Liver (tissue), 9 donors: ENCODE data around the gene UAP1. TPM values are rescaled to one million over a fixed set of nuclear protein-coding genes. Genes with fewer than 3 reads are reported as not detected.

Source experiments
- DNase-seq: peaks from one replicate; pipeline ENCODE4 v3.0.0-alpha.2; 2017; ENCODE audit warnings: low spot score
- H3K27ac ChIP-seq, 2 donors: one replicate each; pipeline ENCODE4 v1.7.0; 2013; ENCODE audit warnings: inconsistent platforms in 2 of 2, low read length in 2 of 2, control low read depth in 1 of 2, low read depth in 1 of 2, mild to moderate bottlenecking in 1 of 2
- H3K27me3 ChIP-seq, 4 donors: one replicate each; pipeline versions ENCODE4 v1.6.1 to v1.7.0; 2013; ENCODE audit warnings: low read length in 3 of 4, inconsistent platforms in 1 of 4, mild to moderate bottlenecking in 1 of 4, moderate library complexity in 1 of 4; ENCODE audit not compliant: control insufficient read depth in 4 of 4, insufficient read depth in 4 of 4
- H3K36me3 ChIP-seq, 4 donors: one replicate each; pipeline versions ENCODE4 v1.6.1 to v1.7.0; 2013; ENCODE audit warnings: low read length in 3 of 4, mild to moderate bottlenecking in 3 of 4, low read depth in 1 of 4, moderate library complexity in 1 of 4; ENCODE audit not compliant: control insufficient read depth in 4 of 4, insufficient read depth in 3 of 4
- H3K4me1 ChIP-seq, 4 donors: one replicate each; pipeline versions ENCODE4 v1.6.1 to v1.7.0; 2013; ENCODE audit warnings: low read length in 3 of 4, mild to moderate bottlenecking in 3 of 4, moderate library complexity in 1 of 4; ENCODE audit not compliant: control insufficient read depth in 4 of 4, insufficient read depth in 4 of 4
- H3K4me3 ChIP-seq, 3 donors: one replicate each; pipeline versions ENCODE4 v1.6.1 to v1.7.0; 2013; ENCODE audit warnings: low read length in 3 of 3, control low read depth in 1 of 3, low read depth in 1 of 3, mild to moderate bottlenecking in 1 of 3
- H3K9ac ChIP-seq, 2 donors: one replicate each; pipeline ENCODE4 v1.7.0; 2013; ENCODE audit warnings: low read length in 2 of 2, mild to moderate bottlenecking in 2 of 2, moderate library complexity in 2 of 2, control low read depth in 1 of 2, low read depth in 1 of 2
- H3K9me3 ChIP-seq, 4 donors: one replicate each; pipeline versions ENCODE4 v1.6.1 to v1.7.0; 2013; ENCODE audit warnings: low read length in 3 of 4; ENCODE audit not compliant: control insufficient read depth in 4 of 4
- CTCF ChIP-seq: fragments of 150-350 bp; IDR thresholded peaks from 2 replicates; pipeline ENCODE4 v1.5.1; 2017; ENCODE audit warnings: improper control_type of control experiment, low read depth, low read length; ENCODE audit not compliant: missing input control
- EGR1 ChIP-seq, 2 donors: IDR thresholded peaks; 2 replicates each; pipeline ENCODE4 v1.6.1; 2016 to 2018; ENCODE audit warnings: antibody characterized with exemption in 2 of 2, low read depth in 2 of 2
- FOXA1 ChIP-seq: IDR thresholded peaks from 2 replicates; pipeline ENCODE4 v1.6.1; 2016; ENCODE audit warnings: antibody characterized with exemption
- FOXA2 ChIP-seq: IDR thresholded peaks from 2 replicates; pipeline ENCODE4 v1.6.1; 2016; ENCODE audit warnings: antibody characterized with exemption
- GABPA ChIP-seq, 2 donors: IDR thresholded peaks in 1 of 2; conservative IDR thresholded peaks in 1 of 2; 2 replicates each; pipeline ENCODE4 v1.6.1; 2016; ENCODE audit warnings: antibody characterized with exemption in 2 of 2, mild to moderate bottlenecking in 1 of 2, moderate library complexity in 1 of 2
- HNF4A ChIP-seq, 2 donors: conservative IDR thresholded peaks; 2 replicates each; pipeline ENCODE4 v1.6.1; 2016; ENCODE audit warnings: antibody characterized with exemption in 2 of 2, mild to moderate bottlenecking in 2 of 2
- HNF4G ChIP-seq: IDR thresholded peaks from 2 replicates; pipeline ENCODE4 v1.6.1; 2016; ENCODE audit warnings: antibody characterized with exemption
- JUND ChIP-seq, 2 donors: IDR thresholded peaks; 2 replicates each; pipeline ENCODE4 v1.6.1; 2016; ENCODE audit warnings: antibody characterized with exemption in 2 of 2
- MAX ChIP-seq: IDR thresholded peaks from 2 replicates; pipeline ENCODE4 v1.6.1; 2016; ENCODE audit warnings: antibody characterized with exemption
- NR2F2 ChIP-seq: IDR thresholded peaks from 2 replicates; pipeline ENCODE4 v1.6.1; 2016; ENCODE audit warnings: antibody characterized with exemption
- RAD21 ChIP-seq, 2 donors: IDR thresholded peaks; 2 replicates each; pipeline ENCODE4 v1.6.1; 2016; ENCODE audit warnings: antibody characterized with exemption in 2 of 2, mild to moderate bottlenecking in 2 of 2
- RXRA ChIP-seq, 2 donors: IDR thresholded peaks; 2 replicates each; pipeline ENCODE4 v1.6.1; 2017 to 2018; ENCODE audit warnings: antibody characterized with exemption in 2 of 2, mild to moderate bottlenecking in 1 of 2
- SP1 ChIP-seq: IDR thresholded peaks from 2 replicates; pipeline ENCODE4 v1.6.1; 2018; ENCODE audit warnings: antibody characterized with exemption, mild to moderate bottlenecking
- TAF1 ChIP-seq: conservative IDR thresholded peaks from 2 replicates; pipeline ENCODE4 v1.6.1; 2016; ENCODE audit warnings: antibody characterized with exemption, mild to moderate bottlenecking
- YY1 ChIP-seq: IDR thresholded peaks from 2 replicates; pipeline ENCODE4 v1.6.1; 2016; ENCODE audit warnings: antibody characterized with exemption, mild to moderate bottlenecking
- WGBS: extraction: QIAGEN DNeasy Blood & Tissue Kit; methylation state at CpG from one replicate; pipeline ENCODE4 v1.1.7; 2013; 5-methylcytosine and 5-hydroxymethylcytosine counted together
- polyA plus RNA-seq, 2 donors: library from polyadenylated mRNA; stranded (reverse) in 1 of 2; unstranded in 1 of 2; fragments of 200-250 nt in 1 of 2; fragments of >200 nt in 1 of 2; fragmentation: Nextera tagmentation in 1 of 2; extraction: Ambion mirVana in 1 of 2; gene quantifications; one replicate each; pipeline versions ENCODE4 v1.2.1 to v1.2.3, GENCODE V29; 2013 to 2015
- total RNA-seq, 2 donors: library from RNA; depleted of rRNA; stranded (reverse); fragments of >200 nt; gene quantifications; one replicate each; pipeline ENCODE4 v1.2.3, GENCODE V29; 2014
- TF ChIP-seq, protein P1 (sequence below): IDR thresholded peaks from 2 replicates; pipeline ENCODE4 v1.6.1; 2016; ENCODE audit warnings: antibody characterized with exemption
- TF ChIP-seq, protein P2 (sequence below): IDR thresholded peaks from 2 replicates; pipeline ENCODE4 v1.6.1; 2016; ENCODE audit warnings: antibody characterized with exemption
- TF ChIP-seq, protein P3 (sequence below): IDR thresholded peaks from 2 replicates; pipeline ENCODE4 v1.6.1; 2016; ENCODE audit warnings: antibody characterized with exemption, mild to moderate bottlenecking
- donor health status: healthy.
- donor health status: healthy.
- donor health status: healthy.
- donor health status: healthy.
- donor health status: healthy.

UAP1 gene
- total and polyA plus RNA-seq, 4 donors: 28.9 to 120 (median 51.7) TPM

DNA sequence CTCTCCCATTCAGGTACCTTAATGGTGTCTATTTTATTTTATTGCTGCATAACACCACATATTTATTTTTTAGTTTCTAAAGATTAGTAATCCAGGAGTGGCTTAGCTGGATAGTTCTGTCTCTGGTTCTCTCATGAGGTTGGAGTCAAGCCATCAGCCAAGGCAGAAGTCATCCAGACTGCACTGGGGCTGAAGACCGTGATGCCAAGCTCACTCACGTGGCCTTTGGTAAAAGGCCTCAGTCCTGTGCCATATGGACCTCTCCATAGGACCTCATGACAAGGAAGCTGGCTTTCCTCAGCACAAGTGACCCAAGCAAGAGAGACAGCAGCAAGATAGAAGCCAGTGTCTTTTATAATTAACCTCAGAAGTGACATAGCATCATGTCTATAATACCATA, 47.8 kb downstream of the UAP1 start:
- H3K27ac ChIP-seq: no peak overlapping the region
- no peak for DNase-seq
- no peaks in the 10 kb centered on the region for H3K27me3 ChIP-seq
- H3K4me3 ChIP-seq: no peak overlapping the region
- 82% methylated on average over 2 of the region's 2 CpGs for WGBS
- H3K36me3 ChIP-seq: peaks cover 0 to 3% (median 2%) of the 10 kb centered on the region in 4 donors
- H3K9ac ChIP-seq: no peak overlapping the region
- H3K9me3 ChIP-seq: no peaks in the 10 kb centered on the region
- H3K4me1 ChIP-seq: peaks cover 0 to 19% (median 17%) of the 10 kb centered on the region in 4 donors
- TF ChIP-seq EGR1 (IDR thresholded peaks at IDR 0.05; ENCODE audit: low read depth in 2 of 2) (no peak), HNF4A (conservative IDR thresholded peaks at IDR 0.05) (no peak), RAD21 (IDR thresholded peaks at IDR 0.05) (no peak), GABPA (IDR thresholded peaks at IDR 0.05 in 1 of 2, conservative IDR thresholded peaks at IDR 0.05 in 1 of 2) (no peak), FOXA1 (no peak), NR2F2 (no peak), SP1 (no peak)
- TF ChIP-seq, protein P1, sequence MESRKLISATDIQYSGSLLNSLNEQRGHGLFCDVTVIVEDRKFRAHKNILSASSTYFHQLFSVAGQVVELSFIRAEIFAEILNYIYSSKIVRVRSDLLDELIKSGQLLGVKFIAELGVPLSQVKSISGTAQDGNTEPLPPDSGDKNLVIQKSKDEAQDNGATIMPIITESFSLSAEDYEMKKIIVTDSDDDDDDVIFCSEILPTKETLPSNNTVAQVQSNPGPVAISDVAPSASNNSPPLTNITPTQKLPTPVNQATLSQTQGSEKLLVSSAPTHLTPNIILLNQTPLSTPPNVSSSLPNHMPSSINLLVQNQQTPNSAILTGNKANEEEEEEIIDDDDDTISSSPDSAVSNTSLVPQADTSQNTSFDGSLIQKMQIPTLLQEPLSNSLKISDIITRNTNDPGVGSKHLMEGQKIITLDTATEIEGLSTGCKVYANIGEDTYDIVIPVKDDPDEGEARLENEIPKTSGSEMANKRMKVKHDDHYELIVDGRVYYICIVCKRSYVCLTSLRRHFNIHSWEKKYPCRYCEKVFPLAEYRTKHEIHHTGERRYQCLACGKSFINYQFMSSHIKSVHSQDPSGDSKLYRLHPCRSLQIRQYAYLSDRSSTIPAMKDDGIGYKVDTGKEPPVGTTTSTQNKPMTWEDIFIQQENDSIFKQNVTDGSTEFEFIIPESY: no peak
- TF ChIP-seq, protein P2, sequence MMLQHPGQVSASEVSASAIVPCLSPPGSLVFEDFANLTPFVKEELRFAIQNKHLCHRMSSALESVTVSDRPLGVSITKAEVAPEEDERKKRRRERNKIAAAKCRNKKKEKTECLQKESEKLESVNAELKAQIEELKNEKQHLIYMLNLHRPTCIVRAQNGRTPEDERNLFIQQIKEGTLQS: no peak
- TF ChIP-seq, protein P3, sequence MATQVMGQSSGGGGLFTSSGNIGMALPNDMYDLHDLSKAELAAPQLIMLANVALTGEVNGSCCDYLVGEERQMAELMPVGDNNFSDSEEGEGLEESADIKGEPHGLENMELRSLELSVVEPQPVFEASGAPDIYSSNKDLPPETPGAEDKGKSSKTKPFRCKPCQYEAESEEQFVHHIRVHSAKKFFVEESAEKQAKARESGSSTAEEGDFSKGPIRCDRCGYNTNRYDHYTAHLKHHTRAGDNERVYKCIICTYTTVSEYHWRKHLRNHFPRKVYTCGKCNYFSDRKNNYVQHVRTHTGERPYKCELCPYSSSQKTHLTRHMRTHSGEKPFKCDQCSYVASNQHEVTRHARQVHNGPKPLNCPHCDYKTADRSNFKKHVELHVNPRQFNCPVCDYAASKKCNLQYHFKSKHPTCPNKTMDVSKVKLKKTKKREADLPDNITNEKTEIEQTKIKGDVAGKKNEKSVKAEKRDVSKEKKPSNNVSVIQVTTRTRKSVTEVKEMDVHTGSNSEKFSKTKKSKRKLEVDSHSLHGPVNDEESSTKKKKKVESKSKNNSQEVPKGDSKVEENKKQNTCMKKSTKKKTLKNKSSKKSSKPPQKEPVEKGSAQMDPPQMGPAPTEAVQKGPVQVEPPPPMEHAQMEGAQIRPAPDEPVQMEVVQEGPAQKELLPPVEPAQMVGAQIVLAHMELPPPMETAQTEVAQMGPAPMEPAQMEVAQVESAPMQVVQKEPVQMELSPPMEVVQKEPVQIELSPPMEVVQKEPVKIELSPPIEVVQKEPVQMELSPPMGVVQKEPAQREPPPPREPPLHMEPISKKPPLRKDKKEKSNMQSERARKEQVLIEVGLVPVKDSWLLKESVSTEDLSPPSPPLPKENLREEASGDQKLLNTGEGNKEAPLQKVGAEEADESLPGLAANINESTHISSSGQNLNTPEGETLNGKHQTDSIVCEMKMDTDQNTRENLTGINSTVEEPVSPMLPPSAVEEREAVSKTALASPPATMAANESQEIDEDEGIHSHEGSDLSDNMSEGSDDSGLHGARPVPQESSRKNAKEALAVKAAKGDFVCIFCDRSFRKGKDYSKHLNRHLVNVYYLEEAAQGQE: no peak

- peak overlapping the region; percentile 65 to 67 for H3K27ac ChIP-seq
- peak overlapping the region; percentile 18 to 32 for H3K9ac ChIP-seq
- no peak overlapping the region for H3K4me3 ChIP-seq
- DNase-seq: no peak
- peaks cover 1 to 8% (median 5%) of the 10 kb centered on the region in 4 donors for H3K9me3 ChIP-seq
- H3K4me1 ChIP-seq: peaks cover 0 to 19% (median 17%) of the 10 kb centered on the region in 4 donors
- no peaks in the 10 kb centered on the region for H3K27me3 ChIP-seq
- WGBS: 29% methylated on average over 8 of the region's 8 CpGs
- H3K36me3 ChIP-seq: peaks cover 0 to 3% (median 1%) of the 10 kb centered on the region in 4 donors
- TF ChIP-seq GABPA (IDR thresholded peaks at IDR 0.05 in 1 of 2, conservative IDR thresholded peaks at IDR 0.05 in 1 of 2) (no peak), JUND (IDR thresholded peaks at IDR 0.05) (peak in 1 of 2 donors; percentile 70), CTCF (no peak), FOXA2 (peak; percentile 35), HNF4A (conservative IDR thresholded peaks at IDR 0.05) (peak; percentile 88 to 89), EGR1 (IDR thresholded peaks at IDR 0.05; ENCODE audit: low read depth in 2 of 2) (no peak), MAX (peak; percentile 64), TAF1 (no peak), HNF4G (peak; percentile 39), SP1 (peak; percentile 75), YY1 (peak; percentile 64), RAD21 (IDR thresholded peaks at IDR 0.05) (peak in 1 of 2 donors; percentile 29), FOXA1 (no peak), RXRA (IDR thresholded peaks at IDR 0.05) (peak; percentile 79 to 83)
- TF ChIP-seq, protein P2: no peak
- TF ChIP-seq, protein P1: peak; percentile 72
Measured at GRCh38 chr1:162612606-162613400, 51.3 kb downstream of the UAP1 start.
